ENCODE measurements around the gene RAB41. TPM values are rescaled to one million over a fixed set of nuclear protein-coding genes. Genes with fewer than 3 reads are reported as not detected.
"Not testable (repeated sequence)": the region's sequence is repeated elsewhere in the genome, so short reads cannot be mapped to it uniquely, and the experiment has no call there.

RAB41 gene
- total and polyA plus RNA-seq, 3 experiments from 2014 or later = not detected

DNA sequence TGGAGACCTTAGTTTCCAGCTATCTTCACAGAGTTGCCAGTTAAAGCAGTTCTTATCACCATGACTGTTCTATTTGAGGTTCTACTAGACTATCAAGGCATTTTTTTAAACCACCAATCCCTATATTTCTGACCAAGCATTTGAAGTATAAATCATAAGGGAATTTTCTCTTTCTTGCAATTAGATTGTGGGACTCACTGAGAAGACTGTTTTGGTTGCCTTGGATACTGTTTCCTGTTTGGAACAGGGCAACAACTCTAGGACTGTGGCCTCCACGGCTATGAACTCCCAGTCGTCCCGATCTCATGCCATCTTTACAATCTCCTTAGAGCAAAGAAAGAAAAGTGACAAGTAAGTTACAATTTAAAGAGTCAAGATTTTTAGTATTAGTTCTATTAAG is 19.7 kb downstream of the RAB41 start:
- Mint-ChIP-seq H3K27ac (peak overlapping the region in 2 of 8 donors; percentile 8 to 61), H3K4me1 (peaks cover 5 to 19% (median 17%) of the 10 kb centered on the region in 3 donors), H3K27me3 (peaks cover 0 to 2% of the 10 kb centered on the region in 2 donors), H3K9me3 (no peaks in the 10 kb centered on the region), H3K4me3 (peak overlapping the region in 2 of 7 donors; percentile 3 to 28), H3K36me3 (no peaks in the 10 kb centered on the region)
- DNase-seq = no peak
- Histone ChIP-seq H3K27ac (ENCODE audit: low read depth, low read length) (no peak overlapping the region), H3K27me3 (ENCODE audit: insufficient read depth, low read length, poor library complexity, severe bottlenecking) (no peaks in the 10 kb centered on the region), H3K36me3 (ENCODE audit: insufficient read depth, low read length) (no peaks in the 10 kb centered on the region), H3K4me1 (ENCODE audit: insufficient read depth, low read length) (no peaks in the 10 kb centered on the region), H3K9me3 (ENCODE audit: low read length) (no peaks in the 10 kb centered on the region), H3K4me3 (ENCODE audit: low read length) (no peak overlapping the region)
- ChIA-PET CTCF (no interaction called here), POLR2A (no interaction called here)

GRCh38 chrX:70313503-70313902 is 31.5 kb downstream of the RAB41 start:
- H3K27me3 ChIP-seq (ENCODE audit: insufficient read depth, low read length, poor library complexity, severe bottlenecking) = no peaks in the 10 kb centered on the region
- H3K4me1 ChIP-seq (ENCODE audit: insufficient read depth, low read length) = no peaks in the 10 kb centered on the region
- no peak overlapping the region for H3K4me3 ChIP-seq (ENCODE audit: low read length)
- no peak overlapping the region for H3K4me3 Mint-ChIP-seq
- ChIA-PET POLR2A (no interaction called here), CTCF (no interaction called here)
- H3K9me3 ChIP-seq (ENCODE audit: low read length) = no peaks in the 10 kb centered on the region
- no peaks in the 10 kb centered on the region for H3K36me3 ChIP-seq (ENCODE audit: insufficient read depth, low read length)
- no peak overlapping the region for H3K27ac Mint-ChIP-seq
- H3K9me3 Mint-ChIP-seq = no peaks in the 10 kb centered on the region
- H3K4me1 Mint-ChIP-seq = peaks cover 6 to 14% (median 14%) of the 10 kb centered on the region in 3 donors
- peaks cover 0 to 2% of the 10 kb centered on the region in 2 donors for H3K27me3 Mint-ChIP-seq
- no peak for DNase-seq
- H3K27ac ChIP-seq (ENCODE audit: low read depth, low read length) = no peak overlapping the region
- no peaks in the 10 kb centered on the region for H3K36me3 Mint-ChIP-seq

- Histone ChIP-seq H3K36me3 (ENCODE audit: insufficient read depth, low read length) (no peaks in the 10 kb centered on the region), H3K4me1 (ENCODE audit: insufficient read depth, low read length) (no peaks in the 10 kb centered on the region), H3K4me3 (ENCODE audit: low read length) (no peak overlapping the region), H3K27ac (ENCODE audit: low read depth, low read length) (no peak overlapping the region), H3K9me3 (ENCODE audit: low read length) (no peaks in the 10 kb centered on the region), H3K27me3 (ENCODE audit: insufficient read depth, low read length, poor library complexity, severe bottlenecking) (no peaks in the 10 kb centered on the region)
- Mint-ChIP-seq H3K27ac (peak overlapping the region in 1 of 8 donors; percentile 6), H3K36me3 (no peaks in the 10 kb centered on the region), H3K4me1 (no peaks in the 10 kb centered on the region), H3K9me3 (no peaks in the 10 kb centered on the region), H3K4me3 (no peak overlapping the region), H3K27me3 (peaks cover 0 to 4% of the 10 kb centered on the region in 2 donors)
- POLR2A ChIA-PET = no interaction called here
- DNase-seq = no peak
- CTCF ChIA-PET = no interaction called here
Measured at GRCh38 chrX:70322784-70323183, 40.8 kb downstream of the RAB41 start.

DNA sequence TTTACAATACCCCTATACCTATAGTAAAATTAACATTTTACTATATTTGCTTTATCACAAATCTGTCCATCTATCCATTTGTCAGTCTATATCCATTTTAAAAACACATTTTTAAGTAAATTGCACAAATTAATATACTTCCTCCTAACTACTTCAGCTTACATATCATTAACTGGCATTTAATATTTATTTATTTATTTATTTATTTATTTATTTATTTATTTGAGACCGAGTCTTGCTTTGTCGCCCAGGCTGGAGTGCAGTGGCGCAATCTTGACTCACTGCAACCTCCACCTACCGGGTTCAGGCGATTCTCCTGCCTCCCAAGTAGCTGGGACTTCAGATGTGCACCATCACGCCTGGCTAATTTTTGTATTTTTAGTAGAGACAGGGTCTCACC is 41.7 kb downstream of the RAB41 start:
- H3K4me3 ChIP-seq (ENCODE audit: low read length); POLR2A ChIA-PET; H3K27ac Mint-ChIP-seq; H3K27me3 Mint-ChIP-seq; DNase-seq; H3K27me3 ChIP-seq (ENCODE audit: insufficient read depth, low read length, poor library complexity, severe bottlenecking); H3K36me3 ChIP-seq (ENCODE audit: insufficient read depth, low read length); H3K36me3 Mint-ChIP-seq; H3K4me1 ChIP-seq (ENCODE audit: insufficient read depth, low read length); H3K27ac ChIP-seq (ENCODE audit: low read depth, low read length); H3K4me1 Mint-ChIP-seq; CTCF ChIA-PET; H3K9me3 Mint-ChIP-seq; H3K4me3 Mint-ChIP-seq; H3K9me3 ChIP-seq (ENCODE audit: low read length): not testable (repeated sequence)

DNA sequence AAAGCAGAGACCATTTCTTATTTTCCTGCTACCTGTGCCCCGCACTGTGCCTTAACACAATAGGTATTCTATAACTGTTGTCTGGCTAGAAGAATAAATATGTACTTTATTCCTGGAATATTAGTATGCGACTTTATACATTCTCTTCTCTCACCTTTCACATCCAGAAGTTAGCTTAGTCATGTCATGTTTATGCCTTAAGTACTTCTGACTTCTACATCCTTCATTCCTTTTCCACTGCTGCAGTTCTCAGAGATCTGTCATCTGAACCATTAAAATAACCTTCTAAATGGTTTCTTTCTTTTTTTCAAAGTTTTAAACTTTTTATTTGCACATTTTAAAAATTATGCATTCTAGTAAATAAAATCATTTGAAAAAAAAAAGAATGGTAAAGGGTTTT is 42.4 kb downstream of the RAB41 start:
- POLR2A ChIA-PET = no interaction called here
- H3K36me3 ChIP-seq (ENCODE audit: insufficient read depth, low read length) = no peaks in the 10 kb centered on the region
- CTCF ChIA-PET = no interaction called here
- H3K4me3 Mint-ChIP-seq = no peak overlapping the region
- H3K36me3 Mint-ChIP-seq = no peaks in the 10 kb centered on the region
- H3K4me1 ChIP-seq (ENCODE audit: insufficient read depth, low read length) = no peaks in the 10 kb centered on the region
- no peaks in the 10 kb centered on the region for H3K27me3 ChIP-seq (ENCODE audit: insufficient read depth, low read length, poor library complexity, severe bottlenecking)
- H3K9me3 ChIP-seq (ENCODE audit: low read length) = no peaks in the 10 kb centered on the region
- no peak for DNase-seq
- no peaks in the 10 kb centered on the region for H3K4me1 Mint-ChIP-seq
- peaks cover 0 to 4% of the 10 kb centered on the region in 2 donors for H3K27me3 Mint-ChIP-seq
- H3K4me3 ChIP-seq (ENCODE audit: low read length) = no peak overlapping the region
- H3K27ac ChIP-seq (ENCODE audit: low read depth, low read length) = no peak overlapping the region
- no peak overlapping the region for H3K27ac Mint-ChIP-seq
- H3K9me3 Mint-ChIP-seq = no peaks in the 10 kb centered on the region

DNA sequence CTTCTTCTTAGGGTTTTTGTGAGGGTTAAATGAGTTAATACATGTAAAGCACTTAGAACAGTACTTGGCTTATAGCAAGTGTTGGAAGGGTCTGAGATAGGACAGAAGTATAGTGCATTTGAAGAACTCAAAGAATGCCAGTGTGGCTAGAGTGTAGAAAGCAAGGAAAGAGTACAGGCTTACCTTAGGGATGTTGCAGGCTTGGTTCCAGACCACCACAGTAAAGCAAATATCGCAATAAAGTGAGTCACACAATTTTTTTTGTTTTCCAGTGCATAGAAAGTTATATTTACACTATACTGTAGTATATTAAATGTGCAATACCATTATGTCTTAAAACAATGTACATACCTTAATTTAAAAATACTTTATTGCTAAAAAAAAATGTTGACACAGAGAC is 49.2 kb downstream of the RAB41 start:
- DNase-seq = no peak
- Mint-ChIP-seq H3K27ac (no peak overlapping the region), H3K4me3 (no peak overlapping the region), H3K36me3 (no peaks in the 10 kb centered on the region), H3K4me1 (no peaks in the 10 kb centered on the region), H3K27me3 (no peaks in the 10 kb centered on the region), H3K9me3 (no peaks in the 10 kb centered on the region)
- Histone ChIP-seq H3K9me3 (ENCODE audit: low read length) (no peaks in the 10 kb centered on the region), H3K4me1 (ENCODE audit: insufficient read depth, low read length) (no peaks in the 10 kb centered on the region), H3K36me3 (ENCODE audit: insufficient read depth, low read length) (no peaks in the 10 kb centered on the region), H3K27ac (ENCODE audit: low read depth, low read length) (no peak overlapping the region), H3K27me3 (ENCODE audit: insufficient read depth, low read length, poor library complexity, severe bottlenecking) (no peaks in the 10 kb centered on the region), H3K4me3 (ENCODE audit: low read length) (no peak overlapping the region)
- ChIA-PET CTCF (no interaction called here), POLR2A (no interaction called here)

- Histone ChIP-seq H3K4me3 (ENCODE audit: low read length) (no peak overlapping the region), H3K9me3 (ENCODE audit: low read length) (no peaks in the 10 kb centered on the region), H3K27me3 (ENCODE audit: insufficient read depth, low read length, poor library complexity, severe bottlenecking) (no peaks in the 10 kb centered on the region), H3K4me1 (ENCODE audit: insufficient read depth, low read length) (no peaks in the 10 kb centered on the region), H3K27ac (ENCODE audit: low read depth, low read length) (no peak overlapping the region), H3K36me3 (ENCODE audit: insufficient read depth, low read length) (no peaks in the 10 kb centered on the region)
- no peaks in the 10 kb centered on the region for H3K4me1 Mint-ChIP-seq
- H3K9me3 Mint-ChIP-seq = no peaks in the 10 kb centered on the region
- no peak for DNase-seq
- no peak overlapping the region for H3K4me3 Mint-ChIP-seq
- no peaks in the 10 kb centered on the region for H3K27me3 Mint-ChIP-seq
- no peaks in the 10 kb centered on the region for H3K36me3 Mint-ChIP-seq
- POLR2A ChIA-PET = no interaction called here
- CTCF ChIA-PET = no interaction called here
- H3K27ac Mint-ChIP-seq = no peak overlapping the region
Measured at GRCh38 chrX:70332600-70332999, 50.6 kb downstream of the RAB41 start.

Other genes starting within 250 kb of the RAB41 start
- gene AWAT2, start 232.2 kb upstream of the RAB41 start, total RNA-seq = not detected
- gene AWAT2, start 232.2 kb upstream of the RAB41 start, polyA plus RNA-seq = not detected
- not detected for gene OTUD6A, start 219.7 kb upstream of the RAB41 start, total RNA-seq
- gene OTUD6A, start 219.7 kb upstream of the RAB41 start, polyA plus RNA-seq = not detected
- 10 to 100 TPM; 33.6 TPM for gene IGBP1, start 148.7 kb upstream of the RAB41 start, total RNA-seq
- 59.3 TPM for gene IGBP1, start 148.7 kb upstream of the RAB41 start, polyA plus RNA-seq
- not detected for gene DGAT2L6, start 104.7 kb upstream of the RAB41 start, total RNA-seq
- gene DGAT2L6, start 104.7 kb upstream of the RAB41 start, polyA plus RNA-seq = not detected
- gene AWAT1, start 47.5 kb upstream of the RAB41 start, total RNA-seq = not detected
- not detected for gene AWAT1, start 47.5 kb upstream of the RAB41 start, polyA plus RNA-seq
- gene P2RY4, start 22.0 kb upstream of the RAB41 start, total RNA-seq = under 1 TPM in 1 of 2 experiments, not detected in 1; 0.18 TPM
- not detected for gene P2RY4, start 22.0 kb upstream of the RAB41 start, polyA plus RNA-seq
- gene ARR3, start 13.8 kb upstream of the RAB41 start, total RNA-seq = not detected
- gene ARR3, start 13.8 kb upstream of the RAB41 start, polyA plus RNA-seq = not detected
- gene PDZD11, start 7.8 kb downstream of the RAB41 start, total RNA-seq = 10 to 100 TPM; 26.4 to 28.9 TPM
- 40.7 TPM for gene PDZD11, start 7.8 kb downstream of the RAB41 start, polyA plus RNA-seq
- 10 to 100 TPM; 16.5 to 17.7 TPM for gene KIF4A, start 7.9 kb downstream of the RAB41 start, total RNA-seq
- not detected for gene KIF4A, start 7.9 kb downstream of the RAB41 start, polyA plus RNA-seq
- gene GDPD2, start 141.1 kb downstream of the RAB41 start, total RNA-seq = under 1 TPM in 1 of 2 experiments, not detected in 1; 0.09 TPM
- gene GDPD2, start 141.1 kb downstream of the RAB41 start, polyA plus RNA-seq = not detected
- 10 to 100 TPM; 28.1 to 30.4 TPM for gene DLG3, start 162.7 kb downstream of the RAB41 start, total RNA-seq
- gene DLG3, start 162.7 kb downstream of the RAB41 start, polyA plus RNA-seq = 13.5 TPM

Data from CD8-positive, alpha-beta memory T cell (primary cell).